NCI-H510A (cell line): ENCODE measurements around the gene RUSC2.
"Not testable (repeated sequence)": the region's sequence is repeated elsewhere in the genome, so short reads cannot be mapped to it uniquely, and the experiment has no call there.

Source experiments
- DNase-seq: peaks from one replicate; lab custom pipeline; 2025; lab: John Stamatoyannopoulos, UW

The RUSC2 gene

DNA sequence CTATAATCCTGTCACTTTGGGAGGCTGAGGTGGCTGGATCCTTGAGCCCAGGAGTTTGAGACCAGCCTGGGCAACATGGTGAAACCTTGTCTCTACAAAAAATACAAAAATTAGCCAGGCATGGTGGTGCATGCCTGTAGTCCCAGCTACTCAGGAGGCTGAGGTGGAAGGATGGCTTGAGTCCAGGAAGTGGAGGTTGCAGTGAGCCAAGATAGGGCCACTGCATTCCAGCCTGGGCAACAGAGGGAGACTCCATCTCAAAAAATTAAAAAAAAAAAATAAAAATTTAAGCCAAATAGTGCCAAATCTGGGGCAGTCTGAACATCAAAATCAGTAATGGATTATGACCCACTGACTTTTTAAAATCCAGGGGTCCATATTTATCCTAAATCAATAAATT is 33.6 kb downstream of the RUSC2 start:
- DNase-seq = not testable (repeated sequence)

GRCh38 chr9:35526087-35526801 is 36.3 kb downstream of the RUSC2 start:
- no peak for DNase-seq

DNA sequence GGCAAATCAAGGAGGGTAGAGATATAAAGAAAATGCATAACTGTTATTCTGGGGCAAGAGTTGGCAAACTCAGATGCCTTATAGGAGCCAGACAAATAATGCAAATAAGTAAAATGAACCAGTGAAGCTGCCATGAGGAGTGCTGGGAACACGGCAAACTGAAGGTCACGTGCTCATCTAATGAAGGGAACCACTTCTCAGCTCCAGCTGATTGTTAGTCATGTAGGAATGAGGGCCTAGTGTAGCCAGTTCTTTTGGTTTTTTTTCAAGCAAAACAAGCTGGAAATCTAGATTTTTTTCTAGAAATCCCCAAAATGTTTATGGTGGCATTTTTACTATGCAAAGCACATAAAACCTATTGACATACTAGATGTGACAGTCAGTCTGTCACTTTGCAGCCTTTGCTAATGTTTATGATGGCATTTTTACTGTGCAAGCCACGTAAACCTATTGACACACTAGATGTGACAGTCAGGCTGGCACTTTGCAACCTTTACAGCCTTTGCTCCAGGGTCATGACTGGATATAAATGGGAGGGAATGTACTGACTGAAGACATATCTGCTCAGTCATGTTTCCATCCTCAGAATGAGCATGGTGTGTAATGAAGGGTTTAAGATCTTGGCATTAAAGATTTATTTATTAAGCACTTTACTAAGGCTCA is 39.4 kb downstream of the RUSC2 start:
- no peak for DNase-seq

DNA sequence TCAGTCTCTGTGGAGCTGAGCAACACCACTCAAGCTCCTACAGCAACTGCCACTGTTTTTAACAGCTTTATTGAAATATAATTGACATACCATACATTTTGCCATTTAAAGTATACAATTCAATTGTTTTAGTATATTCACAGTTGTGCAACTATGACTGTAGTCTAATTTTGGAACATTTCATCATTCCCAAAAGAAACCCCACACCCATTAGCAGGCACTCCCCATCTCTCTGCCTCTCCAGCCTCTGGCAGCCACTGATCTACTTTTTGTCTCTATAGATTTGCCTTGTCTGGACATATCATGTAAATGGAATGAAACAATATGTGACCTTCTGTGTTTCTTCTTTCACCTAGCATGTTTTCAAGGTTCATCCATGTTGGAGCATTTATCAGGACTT is 43.5 kb downstream of the RUSC2 start:
- no peak for DNase-seq

GRCh38 chr9:35534921-35535320 is 45.0 kb downstream of the RUSC2 start:
- DNase-seq = not testable (repeated sequence)

DNA sequence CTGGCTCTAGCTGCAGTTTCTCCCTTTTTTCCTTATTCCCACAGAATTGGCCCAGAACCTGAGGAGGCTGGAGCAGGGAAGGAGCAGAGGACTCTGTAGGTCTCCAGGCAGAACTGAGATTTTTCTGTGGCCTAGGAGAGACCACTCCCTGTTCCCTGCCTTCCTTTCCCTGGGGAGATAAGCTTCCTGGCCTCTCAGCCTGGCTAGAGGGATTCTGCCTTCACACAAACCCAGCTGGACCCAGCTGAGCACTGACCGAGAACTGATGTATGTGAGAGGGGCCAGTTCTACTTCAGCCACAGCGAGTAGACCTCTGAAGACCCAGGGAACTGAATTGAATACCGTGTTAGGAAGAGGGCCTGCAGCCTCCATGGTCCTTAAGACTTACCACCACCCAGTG is 48.0 kb downstream of the RUSC2 start:
- no peak for DNase-seq

- no peak for DNase-seq
Observed at GRCh38 chr9:35538361-35539234, 48.7 kb downstream of the RUSC2 start.
